PC-3 (cell line): ENCODE measurements around the gene KIF20A. TPM values are rescaled to one million over a fixed set of nuclear protein-coding genes. Genes with fewer than 3 reads are reported as not detected.

Experiments
- ATAC-seq: fragments of 200-7000 bp; cut with Tn5 transposase; 2 replicates; pipeline ENCODE4 v1.9.1; 2020; ENCODE audit warnings: mild to moderate bottlenecking, moderate library complexity
- BruUV-seq: library from RNA; stranded (reverse); fragments of 400-500 nt; replicated peaks from 2 replicates; lab custom pipeline; 2021; lab: Mats Ljungman, UMichigan
- CTCF ChIA-PET: fragments of 300-600 bp; sonication (Branson Sonifier 250); formaldehyde crosslinking; loops from one replicate; lab custom pipeline; 2022; ENCODE audit warnings: antibody characterized with exemption; lab: Charles Lee
- POLR2A ChIA-PET: fragments of 300-600 bp; sonication (Branson Sonifier 250); formaldehyde crosslinking; loops from one replicate; lab custom pipeline; 2022; ENCODE audit warnings: antibody characterized with exemption; ENCODE audit not compliant: unreplicated experiment; lab: Charles Lee
- DNase-seq: peaks from one replicate; pipeline ENCODE4 v3.0.0-alpha.2; 2015
- H2AFZ ChIP-seq: fragments of 300-600 bp; sonication (generic); 2 replicates; pipeline ENCODE4 v1.6.0; 2016; ENCODE audit warnings: antibody characterized with exemption, low read length
- H3F3A ChIP-seq: fragments of 300-600 bp; sonication (generic); one replicate; pipeline ENCODE4 v1.6.0; 2017; ENCODE audit warnings: antibody characterized with exemption, low read length, control low read depth, mild to moderate bottlenecking; ENCODE audit not compliant: unreplicated experiment
- H3K27ac ChIP-seq: fragments of 300-600 bp; sonication (generic); 2 replicates; pipeline ENCODE4 v1.5.1; 2016; ENCODE audit warnings: mild to moderate bottlenecking, low read length
- H3K27me3 ChIP-seq: fragments of 300-600 bp; sonication (generic); 2 replicates; pipeline ENCODE4 v1.6.1; 2016; ENCODE audit warnings: low read length, mixed read lengths
- H3K36me3 ChIP-seq: fragments of 300-600 bp; sonication (generic); 2 replicates; pipeline ENCODE4 v1.6.1; 2016; ENCODE audit warnings: low read depth, mixed run types, low read length, mixed read lengths
- H3K4me1 ChIP-seq: fragments of 300-600 bp; sonication (generic); 2 replicates; pipeline ENCODE4 v1.5.1; 2016; ENCODE audit warnings: low read length; ENCODE audit not compliant: insufficient read depth
- H3K4me2 ChIP-seq: fragments of 300-600 bp; sonication (generic); 2 replicates; pipeline ENCODE4 v1.6.0; 2016; ENCODE audit warnings: low read length
- H3K4me3 ChIP-seq: fragments of 300-600 bp; sonication (generic); 2 replicates; pipeline ENCODE4 v1.5.1; 2016; ENCODE audit warnings: mild to moderate bottlenecking, low read length, mixed read lengths
- H3K79me2 ChIP-seq: fragments of 300-600 bp; sonication (generic); 2 replicates; pipeline ENCODE4 v1.6.1; 2017; ENCODE audit warnings: low read length, mixed read lengths
- H3K9ac ChIP-seq: fragments of 300-600 bp; sonication (generic); 2 replicates; pipeline ENCODE4 v1.6.0; 2016; ENCODE audit warnings: mild to moderate bottlenecking, low read length
- H3K9me2 ChIP-seq: fragments of 300-600 bp; sonication (generic); replicated peaks from 2 replicates; pipeline ENCODE4 v1.6.1; 2016; ENCODE audit warnings: mixed run types, low read length, mixed read lengths
- H3K9me3 ChIP-seq: fragments of 300-600 bp; sonication (generic); 2 replicates; pipeline ENCODE4 v1.6.1; 2016; ENCODE audit warnings: low read length, mixed read lengths
- H4K20me1 ChIP-seq: fragments of 300-600 bp; sonication (generic); 2 replicates; pipeline ENCODE4 v1.6.1; 2016; ENCODE audit warnings: low read length, mixed read lengths
- CTCF ChIP-seq: fragments of 300-600 bp; sonication (generic); conservative IDR thresholded peaks from 2 replicates; pipeline ENCODE4 v1.5.1; 2017; ENCODE audit warnings: antibody characterized with exemption, low read depth, mild to moderate bottlenecking, low read length
- EZH2 ChIP-seq: fragments of 300-600 bp; sonication (generic); IDR thresholded peaks from one replicate; pipeline ENCODE4 v1.6.1; 2017; ENCODE audit warnings: antibody characterized with exemption, mild to moderate bottlenecking, low read length; ENCODE audit not compliant: unreplicated experiment
- EZH2phosphoT487 ChIP-seq: fragments of 300-600 bp; sonication (generic); IDR thresholded peaks from 2 replicates; pipeline ENCODE4 v1.6.1; 2018; ENCODE audit warnings: mild to moderate bottlenecking, antibody characterized with exemption, low read length, borderline replicate concordance
- intact Hi-C: fragments of 100-400 bp; cut with micrococcal nuclease; formaldehyde crosslinking; loops from 2 replicates; pipeline ENCODE4 v1.9.0; 2023
- total RNA-seq: library from RNA; depleted of rRNA; stranded (reverse); fragments of >200 nt; gene quantifications from 2 replicates; pipeline ENCODE4 v1.2.3, GENCODE V29; 2014

Gene KIF20A
- total RNA-seq, 1 experiment from 2014 or later = 55.5 TPM

- TF ChIP-seq EZH2 = no peak
- TF ChIP-seq EZH2phosphoT487 = no peak
- TF ChIP-seq CTCF = no peak
- CTCF ChIA-PET = no interaction called here
- BruUV-seq = no TSS peak
Measured at GRCh38 chr5:138157626-138158025, 21.3 kb upstream of the KIF20A start.

GRCh38 chr5:138159666-138160065 is 19.2 kb upstream of the KIF20A start:
- no peaks in the 10 kb centered on the region for H3K79me2 ChIP-seq
- BruUV-seq = no TSS peak
- CTCF ChIA-PET = no interaction called here
- no peak overlapping the region for H3K27ac ChIP-seq
- H3K4me2 ChIP-seq = no peak overlapping the region
- H4K20me1 ChIP-seq = no peaks in the 10 kb centered on the region
- H3K9me2 ChIP-seq = no peaks in the 10 kb centered on the region
- H3K9ac ChIP-seq = no peak overlapping the region
- ATAC-seq (no peak), DNase-seq (no peak)
- H3K4me1 ChIP-seq = no peaks in the 10 kb centered on the region
- H3F3A ChIP-seq = no peaks in the 10 kb centered on the region
- no peak overlapping the region for H3K4me3 ChIP-seq
- H3K27me3 ChIP-seq = no peaks in the 10 kb centered on the region
- TF ChIP-seq EZH2phosphoT487 (no peak), EZH2 (no peak), CTCF (no peak)
- H3K9me3 ChIP-seq = no peaks in the 10 kb centered on the region
- POLR2A ChIA-PET = no interaction called here
- H2AFZ ChIP-seq = no peak overlapping the region
- H3K36me3 ChIP-seq = peaks cover 43% of the 10 kb centered on the region
- intact Hi-C loops = no loop called here

More at GRCh38 chr5:138157626-138158025, 21.3 kb upstream of the KIF20A start:
- intact Hi-C loops = no loop called here
- H3K79me2 ChIP-seq = no peaks in the 10 kb centered on the region
- H3F3A ChIP-seq = no peaks in the 10 kb centered on the region
- H3K9me2 ChIP-seq = no peaks in the 10 kb centered on the region
- no peak for DNase-seq
- H3K27me3 ChIP-seq = no peaks in the 10 kb centered on the region
- H3K4me1 ChIP-seq = no peaks in the 10 kb centered on the region
- no peak overlapping the region for H2AFZ ChIP-seq
- no peak overlapping the region for H3K27ac ChIP-seq
- H3K9me3 ChIP-seq = no peaks in the 10 kb centered on the region
- no peak overlapping the region for H3K4me2 ChIP-seq
- no peak for ATAC-seq
- no peak overlapping the region for H3K4me3 ChIP-seq
- H3K36me3 ChIP-seq = peaks cover 27% of the 10 kb centered on the region
- no peaks in the 10 kb centered on the region for H4K20me1 ChIP-seq
- POLR2A ChIA-PET = no interaction called here
- no peak overlapping the region for H3K9ac ChIP-seq

- DNase-seq (no peak), ATAC-seq (no peak)
- BruUV-seq = no TSS peak
- POLR2A ChIA-PET = no interaction called here
- TF ChIP-seq EZH2phosphoT487 (no peak), EZH2 (no peak), CTCF (no peak)
- Histone ChIP-seq H4K20me1 (no peaks in the 10 kb centered on the region), H3F3A (no peaks in the 10 kb centered on the region), H3K9me3 (no peaks in the 10 kb centered on the region), H3K27me3 (no peaks in the 10 kb centered on the region), H3K9ac (no peak overlapping the region), H3K4me3 (no peak overlapping the region), H2AFZ (no peak overlapping the region), H3K79me2 (no peaks in the 10 kb centered on the region), H3K4me2 (no peak overlapping the region), H3K27ac (no peak overlapping the region), H3K9me2 (no peaks in the 10 kb centered on the region), H3K36me3 (peaks cover 50% of the 10 kb centered on the region), H3K4me1 (no peaks in the 10 kb centered on the region)
- intact Hi-C loops = no loop called here
- CTCF ChIA-PET = no interaction called here
Measured at GRCh38 chr5:138160706-138161105, 18.2 kb upstream of the KIF20A start.
